GM23338 (cell line): ENCODE data around the gene ST3GAL4. TPM values are rescaled to one million over a fixed set of nuclear protein-coding genes. Genes with fewer than 3 reads are reported as not detected.

Experiments
- ATAC-seq: fragments of 200-7000 bp; cut with Tn5 transposase; 3 replicates; pipeline ENCODE4 v1.9.1; 2020
- DNase-seq: peaks from one replicate; pipeline ENCODE4 v3.0.0-alpha.2; 2015; ENCODE audit warnings: low spot score
- H2AFZ ChIP-seq: fragments of 200-600 bp; sonication (generic); 2 replicates; pipeline ENCODE4 v1.8.0; 2016; ENCODE audit warnings: antibody characterized with exemption, mild to moderate bottlenecking, moderate library complexity
- H3F3A ChIP-seq: fragments of 200-600 bp; sonication (generic); replicated peaks from 2 replicates; pipeline ENCODE4 v1.8.0; 2017; ENCODE audit warnings: antibody characterized with exemption, mixed run types, low read depth
- H3K27ac ChIP-seq: fragments of 200-600 bp; sonication (generic); 2 replicates; pipeline ENCODE4 v1.6.1; 2016; ENCODE audit warnings: low read depth
- H3K27me3 ChIP-seq: fragments of 200-600 bp; sonication (generic); 2 replicates; pipeline ENCODE4 v1.8.0; 2016; ENCODE audit warnings: mild to moderate bottlenecking, mixed run types, moderate library complexity; ENCODE audit not compliant: insufficient read depth
- H3K36me3 ChIP-seq: fragments of 200-600 bp; sonication (generic); 2 replicates; pipeline ENCODE4 v1.8.0; 2016; ENCODE audit warnings: mild to moderate bottlenecking; ENCODE audit not compliant: insufficient read depth
- H3K4me1 ChIP-seq: fragments of 200-600 bp; sonication (generic); 2 replicates; pipeline ENCODE4 v1.8.0; 2016; ENCODE audit warnings: mild to moderate bottlenecking, moderate library complexity; ENCODE audit not compliant: insufficient read depth
- H3K4me2 ChIP-seq: fragments of 200-600 bp; sonication (generic); 2 replicates; pipeline ENCODE4 v1.7.1; 2017; ENCODE audit warnings: mixed run types
- H3K4me3 ChIP-seq: fragments of 200-600 bp; sonication (generic); 2 replicates; pipeline ENCODE4 v1.6.1; 2016; ENCODE audit warnings: mixed run types
- H3K79me2 ChIP-seq: fragments of 200-600 bp; sonication (generic); replicated peaks from 2 replicates; pipeline ENCODE4 v1.8.0; 2017; ENCODE audit warnings: mild to moderate bottlenecking; ENCODE audit not compliant: insufficient read depth
- H3K9me2 ChIP-seq: fragments of 200-600 bp; sonication (generic); 2 replicates; pipeline ENCODE4 v1.8.0; 2017; ENCODE audit not compliant: insufficient read depth
- H4K20me1 ChIP-seq: fragments of 200-600 bp; sonication (generic); replicated peaks from 2 replicates; pipeline ENCODE4 v1.8.0; 2017; ENCODE audit warnings: mild to moderate bottlenecking; ENCODE audit not compliant: insufficient read depth
- H3K27ac Mint-ChIP-seq: 2 replicates; pipeline ENCODE4 v1.8.0; 2020; ENCODE audit warnings: inconsistent platforms, mild to moderate bottlenecking, moderate library complexity, mixed read lengths
- H3K27me3 Mint-ChIP-seq: 3 replicates; pipeline ENCODE4 v1.8.0; 2022; ENCODE audit warnings: low read depth, mild to moderate bottlenecking, moderate library complexity, mixed read lengths, inconsistent platforms; ENCODE audit not compliant: insufficient read depth, poor library complexity
- H3K36me3 Mint-ChIP-seq: 3 replicates; pipeline ENCODE4 v1.8.0; 2021; ENCODE audit warnings: low read depth, mild to moderate bottlenecking, inconsistent platforms, moderate library complexity, mixed read lengths
- H3K4me1 Mint-ChIP-seq: 3 replicates; pipeline ENCODE4 v1.8.0; 2020; ENCODE audit warnings: mild to moderate bottlenecking, inconsistent platforms, mixed read lengths
- H3K4me3 Mint-ChIP-seq: 3 replicates; pipeline ENCODE4 v1.8.0; 2021; ENCODE audit warnings: moderate library complexity, mild to moderate bottlenecking, inconsistent platforms, mixed read lengths
- H3K9me3 Mint-ChIP-seq: 3 replicates; pipeline ENCODE4 v1.8.0; 2020; ENCODE audit warnings: moderate library complexity, mild to moderate bottlenecking, inconsistent platforms, mixed read lengths
- POLR2AphosphoS5 ChIP-seq: IDR thresholded peaks from 2 replicates; pipeline ENCODE4 v1.6.1; 2016; ENCODE audit warnings: antibody characterized with exemption, low read depth
- ZNF114 ChIP-seq: fragments of 250-450 bp; sonication (Bioruptor Pico); IDR thresholded peaks from 2 replicates; pipeline ENCODE4 v1.5.0; 2020; ENCODE audit warnings: mild to moderate bottlenecking, moderate library complexity
- polyA plus RNA-seq: library from polyadenylated mRNA; unstranded; fragments of >200 nt; fragmentation: Nextera tagmentation; extraction: Ambion mirVana; gene quantifications from 2 replicates; pipeline ENCODE4 v1.2.1, GENCODE V29; 2016
- total RNA-seq: library from RNA; depleted of rRNA; stranded (reverse); fragments of >200 nt; shearing (Covaris generic); gene quantifications from 2 replicates; pipeline ENCODE4 v1.2.3, GENCODE V29; 2014
- TF ChIP-seq, protein P1 (sequence below): fragments of 250-450 bp; sonication (Bioruptor Pico); IDR thresholded peaks from 2 replicates; pipeline ENCODE4 v1.5.0; 2020; ENCODE audit warnings: mild to moderate bottlenecking, moderate library complexity
- TF ChIP-seq, protein P2 (sequence below): IDR thresholded peaks from one replicate; pipeline ENCODE4 v1.6.1; 2018; ENCODE audit warnings: antibody characterized with exemption; ENCODE audit not compliant: unreplicated experiment
- TF ChIP-seq, protein P3 (sequence below): IDR thresholded peaks from 2 replicates; pipeline ENCODE4 v1.6.1; 2016; ENCODE audit warnings: antibody characterized with exemption

The ST3GAL4 gene
- total and polyA plus RNA-seq, 2 experiments from 2014 or later, result 10.1 to 28.0 TPM

DNA sequence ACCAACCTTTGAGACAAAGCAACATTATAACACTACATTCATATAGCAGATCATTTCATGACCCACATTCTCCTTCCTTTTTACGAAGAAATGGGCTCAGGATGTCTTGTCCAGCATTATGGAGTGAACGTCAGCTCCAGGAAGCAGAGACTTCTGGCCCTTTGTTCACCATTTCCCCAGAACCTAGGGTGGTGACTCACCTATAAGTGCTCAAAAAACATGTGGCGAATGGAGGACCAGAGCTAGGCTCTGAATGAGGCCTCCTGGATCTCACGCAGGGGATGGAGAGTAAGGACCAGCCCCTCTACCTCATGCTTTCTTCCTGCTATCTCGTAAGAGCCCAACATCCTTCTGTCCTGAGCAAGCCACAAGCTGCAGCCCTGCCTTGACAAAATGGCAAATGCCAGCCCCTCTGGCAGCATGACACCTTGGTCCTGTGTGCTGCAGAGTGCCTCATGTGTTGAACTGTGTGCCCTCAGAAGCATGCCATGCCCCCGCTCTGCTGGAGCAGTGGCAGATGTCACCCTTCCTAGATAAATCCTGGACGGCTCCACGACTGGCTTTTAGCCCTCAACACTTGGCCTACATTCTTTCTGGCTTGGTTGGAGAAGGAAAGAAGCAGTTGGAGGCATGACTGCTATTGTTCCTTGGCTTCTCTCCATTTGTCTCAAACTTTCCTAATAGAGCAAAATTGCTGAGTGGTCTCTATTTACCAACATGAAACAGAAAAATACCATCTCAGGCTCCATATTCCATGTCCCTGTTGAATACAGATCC is 6.5 kb upstream of the ST3GAL4 start:
- peaks cover 12% of the 10 kb centered on the region for H4K20me1 ChIP-seq
- Mint-ChIP-seq H3K27ac (no peak overlapping the region), H3K9me3 (no peaks in the 10 kb centered on the region; the same call in 2 of the 3 replicates), H3K4me3 (no peak overlapping the region), H3K27me3 (peaks cover 22% of the 10 kb centered on the region), H3K36me3 (peaks cover 14% of the 10 kb centered on the region), H3K4me1 (peaks cover 68% of the 10 kb centered on the region)
- no peak overlapping the region for H3K4me3 ChIP-seq
- H3K79me2 ChIP-seq, result peaks cover 41% of the 10 kb centered on the region
- no peak overlapping the region for H2AFZ ChIP-seq
- DNase-seq (no peak), ATAC-seq (no peak)
- 0 out of 2 replicates have a peak, but pooled peaks cover 2% of the 10 kb centered on the region for H3K9me2 ChIP-seq
- peaks cover 42% of the 10 kb centered on the region for H3K4me1 ChIP-seq
- H3K4me2 ChIP-seq, result no peak overlapping the region
- 0 out of 2 replicates have a peak, but pooled peaks cover 5% of the 10 kb centered on the region for H3F3A ChIP-seq
- no peaks in the 10 kb centered on the region for H3K27me3 ChIP-seq
- TF ChIP-seq, protein P1, sequence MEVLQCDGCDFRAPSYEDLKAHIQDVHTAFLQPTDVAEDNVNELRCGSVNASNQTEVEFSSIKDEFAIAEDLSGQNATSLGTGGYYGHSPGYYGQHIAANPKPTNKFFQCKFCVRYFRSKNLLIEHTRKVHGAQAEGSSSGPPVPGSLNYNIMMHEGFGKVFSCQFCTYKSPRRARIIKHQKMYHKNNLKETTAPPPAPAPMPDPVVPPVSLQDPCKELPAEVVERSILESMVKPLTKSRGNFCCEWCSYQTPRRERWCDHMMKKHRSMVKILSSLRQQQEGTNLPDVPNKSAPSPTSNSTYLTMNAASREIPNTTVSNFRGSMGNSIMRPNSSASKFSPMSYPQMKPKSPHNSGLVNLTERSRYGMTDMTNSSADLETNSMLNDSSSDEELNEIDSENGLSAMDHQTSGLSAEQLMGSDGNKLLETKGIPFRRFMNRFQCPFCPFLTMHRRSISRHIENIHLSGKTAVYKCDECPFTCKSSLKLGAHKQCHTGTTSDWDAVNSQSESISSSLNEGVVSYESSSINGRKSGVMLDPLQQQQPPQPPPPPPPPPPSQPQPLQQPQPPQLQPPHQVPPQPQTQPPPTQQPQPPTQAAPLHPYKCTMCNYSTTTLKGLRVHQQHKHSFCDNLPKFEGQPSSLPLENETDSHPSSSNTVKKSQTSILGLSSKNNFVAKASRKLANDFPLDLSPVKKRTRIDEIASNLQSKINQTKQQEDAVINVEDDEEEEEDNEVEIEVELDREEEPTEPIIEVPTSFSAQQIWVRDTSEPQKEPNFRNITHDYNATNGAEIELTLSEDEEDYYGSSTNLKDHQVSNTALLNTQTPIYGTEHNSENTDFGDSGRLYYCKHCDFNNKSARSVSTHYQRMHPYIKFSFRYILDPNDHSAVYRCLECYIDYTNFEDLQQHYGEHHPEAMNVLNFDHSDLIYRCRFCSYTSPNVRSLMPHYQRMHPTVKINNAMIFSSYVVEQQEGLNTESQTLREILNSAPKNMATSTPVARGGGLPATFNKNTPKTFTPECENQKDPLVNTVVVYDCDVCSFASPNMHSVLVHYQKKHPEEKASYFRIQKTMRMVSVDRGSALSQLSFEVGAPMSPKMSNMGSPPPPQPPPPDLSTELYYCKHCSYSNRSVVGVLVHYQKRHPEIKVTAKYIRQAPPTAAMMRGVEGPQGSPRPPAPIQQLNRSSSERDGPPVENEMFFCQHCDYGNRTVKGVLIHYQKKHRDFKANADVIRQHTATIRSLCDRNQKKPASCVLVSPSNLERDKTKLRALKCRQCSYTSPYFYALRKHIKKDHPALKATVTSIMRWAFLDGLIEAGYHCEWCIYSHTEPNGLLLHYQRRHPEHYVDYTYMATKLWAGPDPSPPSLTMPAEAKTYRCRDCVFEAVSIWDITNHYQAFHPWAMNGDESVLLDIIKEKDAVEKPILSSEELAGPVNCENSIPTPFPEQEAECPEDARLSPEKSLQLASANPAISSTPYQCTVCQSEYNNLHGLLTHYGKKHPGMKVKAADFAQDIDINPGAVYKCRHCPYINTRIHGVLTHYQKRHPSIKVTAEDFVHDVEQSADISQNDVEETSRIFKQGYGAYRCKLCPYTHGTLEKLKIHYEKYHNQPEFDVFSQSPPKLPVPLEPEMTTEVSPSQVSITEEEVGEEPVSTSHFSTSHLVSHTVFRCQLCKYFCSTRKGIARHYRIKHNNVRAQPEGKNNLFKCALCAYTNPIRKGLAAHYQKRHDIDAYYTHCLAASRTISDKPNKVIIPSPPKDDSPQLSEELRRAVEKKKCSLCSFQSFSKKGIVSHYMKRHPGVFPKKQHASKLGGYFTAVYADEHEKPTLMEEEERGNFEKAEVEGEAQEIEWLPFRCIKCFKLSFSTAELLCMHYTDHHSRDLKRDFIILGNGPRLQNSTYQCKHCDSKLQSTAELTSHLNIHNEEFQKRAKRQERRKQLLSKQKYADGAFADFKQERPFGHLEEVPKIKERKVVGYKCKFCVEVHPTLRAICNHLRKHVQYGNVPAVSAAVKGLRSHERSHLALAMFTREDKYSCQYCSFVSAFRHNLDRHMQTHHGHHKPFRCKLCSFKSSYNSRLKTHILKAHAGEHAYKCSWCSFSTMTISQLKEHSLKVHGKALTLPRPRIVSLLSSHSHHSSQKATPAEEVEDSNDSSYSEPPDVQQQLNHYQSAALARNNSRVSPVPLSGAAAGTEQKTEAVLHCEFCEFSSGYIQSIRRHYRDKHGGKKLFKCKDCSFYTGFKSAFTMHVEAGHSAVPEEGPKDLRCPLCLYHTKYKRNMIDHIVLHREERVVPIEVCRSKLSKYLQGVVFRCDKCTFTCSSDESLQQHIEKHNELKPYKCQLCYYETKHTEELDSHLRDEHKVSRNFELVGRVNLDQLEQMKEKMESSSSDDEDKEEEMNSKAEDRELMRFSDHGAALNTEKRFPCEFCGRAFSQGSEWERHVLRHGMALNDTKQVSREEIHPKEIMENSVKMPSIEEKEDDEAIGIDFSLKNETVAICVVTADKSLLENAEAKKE (CRISPR knock-in tag), result no peak
- TF ChIP-seq POLR2AphosphoS5 (no peak), ZNF114 (CRISPR knock-in tag) (no peak)
- TF ChIP-seq, protein P2, sequence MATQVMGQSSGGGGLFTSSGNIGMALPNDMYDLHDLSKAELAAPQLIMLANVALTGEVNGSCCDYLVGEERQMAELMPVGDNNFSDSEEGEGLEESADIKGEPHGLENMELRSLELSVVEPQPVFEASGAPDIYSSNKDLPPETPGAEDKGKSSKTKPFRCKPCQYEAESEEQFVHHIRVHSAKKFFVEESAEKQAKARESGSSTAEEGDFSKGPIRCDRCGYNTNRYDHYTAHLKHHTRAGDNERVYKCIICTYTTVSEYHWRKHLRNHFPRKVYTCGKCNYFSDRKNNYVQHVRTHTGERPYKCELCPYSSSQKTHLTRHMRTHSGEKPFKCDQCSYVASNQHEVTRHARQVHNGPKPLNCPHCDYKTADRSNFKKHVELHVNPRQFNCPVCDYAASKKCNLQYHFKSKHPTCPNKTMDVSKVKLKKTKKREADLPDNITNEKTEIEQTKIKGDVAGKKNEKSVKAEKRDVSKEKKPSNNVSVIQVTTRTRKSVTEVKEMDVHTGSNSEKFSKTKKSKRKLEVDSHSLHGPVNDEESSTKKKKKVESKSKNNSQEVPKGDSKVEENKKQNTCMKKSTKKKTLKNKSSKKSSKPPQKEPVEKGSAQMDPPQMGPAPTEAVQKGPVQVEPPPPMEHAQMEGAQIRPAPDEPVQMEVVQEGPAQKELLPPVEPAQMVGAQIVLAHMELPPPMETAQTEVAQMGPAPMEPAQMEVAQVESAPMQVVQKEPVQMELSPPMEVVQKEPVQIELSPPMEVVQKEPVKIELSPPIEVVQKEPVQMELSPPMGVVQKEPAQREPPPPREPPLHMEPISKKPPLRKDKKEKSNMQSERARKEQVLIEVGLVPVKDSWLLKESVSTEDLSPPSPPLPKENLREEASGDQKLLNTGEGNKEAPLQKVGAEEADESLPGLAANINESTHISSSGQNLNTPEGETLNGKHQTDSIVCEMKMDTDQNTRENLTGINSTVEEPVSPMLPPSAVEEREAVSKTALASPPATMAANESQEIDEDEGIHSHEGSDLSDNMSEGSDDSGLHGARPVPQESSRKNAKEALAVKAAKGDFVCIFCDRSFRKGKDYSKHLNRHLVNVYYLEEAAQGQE, result no peak
- TF ChIP-seq, protein P3, sequence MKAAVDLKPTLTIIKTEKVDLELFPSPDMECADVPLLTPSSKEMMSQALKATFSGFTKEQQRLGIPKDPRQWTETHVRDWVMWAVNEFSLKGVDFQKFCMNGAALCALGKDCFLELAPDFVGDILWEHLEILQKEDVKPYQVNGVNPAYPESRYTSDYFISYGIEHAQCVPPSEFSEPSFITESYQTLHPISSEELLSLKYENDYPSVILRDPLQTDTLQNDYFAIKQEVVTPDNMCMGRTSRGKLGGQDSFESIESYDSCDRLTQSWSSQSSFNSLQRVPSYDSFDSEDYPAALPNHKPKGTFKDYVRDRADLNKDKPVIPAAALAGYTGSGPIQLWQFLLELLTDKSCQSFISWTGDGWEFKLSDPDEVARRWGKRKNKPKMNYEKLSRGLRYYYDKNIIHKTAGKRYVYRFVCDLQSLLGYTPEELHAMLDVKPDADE, result no peak
- no peak overlapping the region for H3K27ac ChIP-seq
- 0 out of 2 replicates have a peak, but pooled peaks cover 5% of the 10 kb centered on the region for H3K36me3 ChIP-seq
